ENCODE results near the gene POLR2E. TPM values are rescaled to one million over a fixed set of nuclear protein-coding genes. Genes with fewer than 3 reads are reported as not detected.

Gene POLR2E
- polyA plus RNA-seq, 3 donors, result 183 to 222 (median 195) TPM

DNA sequence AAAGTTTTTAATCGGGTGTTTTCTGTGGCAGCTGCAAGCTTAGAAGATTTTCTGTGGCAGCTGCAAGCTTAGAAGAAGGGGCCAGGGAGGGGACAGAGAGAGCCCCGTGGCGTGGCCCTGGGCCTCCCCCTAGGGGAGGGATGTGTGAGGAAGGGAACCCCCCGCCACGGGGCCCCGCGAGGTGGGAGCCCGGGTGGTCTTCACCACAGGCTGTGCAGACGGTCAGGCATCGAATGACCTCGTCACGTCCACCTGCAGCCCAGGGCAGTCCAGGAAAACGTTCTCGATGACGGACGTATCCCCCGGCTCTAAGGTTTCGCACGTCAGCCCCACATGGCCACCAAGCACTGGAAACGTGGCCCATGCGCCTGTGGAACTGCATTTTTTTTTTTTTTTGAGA is 8.6 kb downstream of the POLR2E start:
- peaks cover 0 to 5% (median 0%) of the 10 kb centered on the region in 3 donors for H3K27me3 Mint-ChIP-seq (ENCODE audit: low read depth in 3 of 3)
- Histone ChIP-seq H3K9me3 (replicated peaks in 1 of 2; ENCODE audit: control insufficient read depth in 1 of 2, insufficient read depth in 1 of 2, low read length in 2 of 2) (no peaks in the 10 kb centered on the region), H3K27me3 (ENCODE audit: control insufficient read depth in 2 of 2, insufficient read depth in 2 of 2, low read length in 2 of 2) (no peaks in the 10 kb centered on the region), H3K27ac (ENCODE audit: low read depth in 1 of 2, low read length in 2 of 2) (peak overlapping the region; percentile 95 to 97), H3K36me3 (replicated peaks in 1 of 2; ENCODE audit: control insufficient read depth in 1 of 2, insufficient read depth in 2 of 2, low read length in 2 of 2) (peaks cover 72 to 74% of the 10 kb centered on the region in 2 donors), H3K9ac (ENCODE audit: insufficient read depth, low read length, poor library complexity, severe bottlenecking) (peak overlapping the region; percentile 77), H3K79me2 (ENCODE audit: insufficient read depth, low read length) (peaks cover 61% of the 10 kb centered on the region), H3K4me3 (replicated peaks in 1 of 3; ENCODE audit: low read depth in 2 of 3, low read length in 3 of 3) (peak overlapping the region in 1 of 3 experiments; percentile 18), H2AFZ (ENCODE audit: insufficient read depth, low read depth, low read length, poor library complexity, severe bottlenecking) (no peak overlapping the region), H3K4me2 (replicated peaks; ENCODE audit: extremely low read depth, low read length, poor library complexity, severe bottlenecking) (no peak overlapping the region), H3K4me1 (ENCODE audit: control insufficient read depth in 1 of 2, insufficient read depth in 2 of 2, low read length in 2 of 2) (peaks cover 67 to 89% of the 10 kb centered on the region in 2 donors), H4K20me1 (ENCODE audit: insufficient read depth, low read length) (peaks cover 87% of the 10 kb centered on the region)
- WGBS (ENCODE audit: insufficient coverage), result 82% methylated on average over 15 of the region's 21 CpGs
- no peak overlapping the region for H3K4me3 Mint-ChIP-seq
- peak overlapping the region; percentile 97 to 99 (median 98) for H3K27ac Mint-ChIP-seq
- H3K36me3 Mint-ChIP-seq, result peaks cover 41 to 70% of the 10 kb centered on the region in 2 donors
- peaks cover 65% of the 10 kb centered on the region for H3K4me1 Mint-ChIP-seq
- TF ChIP-seq, protein P1, sequence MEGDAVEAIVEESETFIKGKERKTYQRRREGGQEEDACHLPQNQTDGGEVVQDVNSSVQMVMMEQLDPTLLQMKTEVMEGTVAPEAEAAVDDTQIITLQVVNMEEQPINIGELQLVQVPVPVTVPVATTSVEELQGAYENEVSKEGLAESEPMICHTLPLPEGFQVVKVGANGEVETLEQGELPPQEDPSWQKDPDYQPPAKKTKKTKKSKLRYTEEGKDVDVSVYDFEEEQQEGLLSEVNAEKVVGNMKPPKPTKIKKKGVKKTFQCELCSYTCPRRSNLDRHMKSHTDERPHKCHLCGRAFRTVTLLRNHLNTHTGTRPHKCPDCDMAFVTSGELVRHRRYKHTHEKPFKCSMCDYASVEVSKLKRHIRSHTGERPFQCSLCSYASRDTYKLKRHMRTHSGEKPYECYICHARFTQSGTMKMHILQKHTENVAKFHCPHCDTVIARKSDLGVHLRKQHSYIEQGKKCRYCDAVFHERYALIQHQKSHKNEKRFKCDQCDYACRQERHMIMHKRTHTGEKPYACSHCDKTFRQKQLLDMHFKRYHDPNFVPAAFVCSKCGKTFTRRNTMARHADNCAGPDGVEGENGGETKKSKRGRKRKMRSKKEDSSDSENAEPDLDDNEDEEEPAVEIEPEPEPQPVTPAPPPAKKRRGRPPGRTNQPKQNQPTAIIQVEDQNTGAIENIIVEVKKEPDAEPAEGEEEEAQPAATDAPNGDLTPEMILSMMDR (IDR thresholded peaks at IDR 0.05), result no peak
- H3K9me3 Mint-ChIP-seq, result no peaks in the 10 kb centered on the region
- no peak for DNase-seq
- intact Hi-C loops (cut with micrococcal nuclease), result loop anchor here (2.0 kb wide), 2 partner anchors 14 to 16 kb away; partner anchors contain the start of gene GPX4 (in 1 of the 2)

DNA sequence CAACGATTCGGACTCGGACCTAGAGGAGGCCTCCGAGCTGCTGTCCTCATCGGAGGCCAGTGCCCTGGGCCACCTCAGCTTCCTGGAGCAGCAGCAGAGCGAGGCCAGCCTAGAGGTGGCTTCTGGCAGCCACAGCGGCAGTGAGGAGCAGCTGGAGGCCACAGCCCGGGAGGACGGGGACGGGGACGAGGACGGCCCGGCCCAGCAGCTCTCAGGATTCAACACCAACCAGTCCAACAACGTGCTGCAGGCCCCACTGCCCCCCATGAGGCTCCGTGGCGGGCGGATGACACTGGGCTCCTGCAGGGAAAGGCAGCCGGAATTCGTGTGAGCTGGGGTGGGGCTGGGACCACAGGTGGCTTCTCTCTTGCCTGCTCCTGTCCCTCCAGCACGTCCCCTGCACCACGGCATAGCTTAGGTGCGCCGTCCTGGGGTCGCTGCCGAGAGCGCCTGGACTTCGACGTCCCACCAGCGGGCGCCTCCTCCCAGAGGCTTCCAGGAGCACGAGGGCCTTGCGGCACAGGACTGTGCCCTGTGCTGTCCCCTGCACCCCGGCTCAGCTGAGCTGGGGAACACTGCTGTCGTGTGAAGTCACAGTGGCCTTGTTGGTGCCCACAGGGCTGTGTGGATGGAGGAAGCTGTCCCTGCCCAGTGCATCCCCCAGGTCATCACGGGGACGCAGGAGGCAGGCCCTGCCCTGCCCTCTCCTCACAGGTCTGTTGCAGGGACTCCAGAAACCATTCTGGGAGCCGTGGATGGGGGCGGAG is 9.3 kb downstream of the POLR2E start:
- H3K9me3 ChIP-seq (replicated peaks in 1 of 2; ENCODE audit: control insufficient read depth in 1 of 2, insufficient read depth in 1 of 2, low read length in 2 of 2), result no peaks in the 10 kb centered on the region
- peak overlapping the region; percentile 74 to 99 (median 88) for H3K27ac Mint-ChIP-seq
- no peak overlapping the region for H2AFZ ChIP-seq (ENCODE audit: insufficient read depth, low read depth, low read length, poor library complexity, severe bottlenecking)
- H3K4me1 ChIP-seq (ENCODE audit: control insufficient read depth in 1 of 2, insufficient read depth in 2 of 2, low read length in 2 of 2), result peaks cover 73 to 95% of the 10 kb centered on the region in 2 donors
- no peak overlapping the region for H3K4me3 ChIP-seq (replicated peaks in 1 of 3; ENCODE audit: low read depth in 2 of 3, low read length in 3 of 3)
- peaks cover 88% of the 10 kb centered on the region for H4K20me1 ChIP-seq (ENCODE audit: insufficient read depth, low read length)
- H3K4me3 Mint-ChIP-seq, result no peak overlapping the region
- peaks cover 74% of the 10 kb centered on the region in 2 donors for H3K36me3 ChIP-seq (replicated peaks in 1 of 2; ENCODE audit: control insufficient read depth in 1 of 2, insufficient read depth in 2 of 2, low read length in 2 of 2)
- no peak for DNase-seq
- H3K9ac ChIP-seq (ENCODE audit: insufficient read depth, low read length, poor library complexity, severe bottlenecking), result no peak overlapping the region
- peak overlapping the region; percentile 95 to 97 for H3K27ac ChIP-seq (ENCODE audit: low read depth in 1 of 2, low read length in 2 of 2)
- no peak overlapping the region for H3K4me2 ChIP-seq (replicated peaks; ENCODE audit: extremely low read depth, low read length, poor library complexity, severe bottlenecking)
- intact Hi-C loops (cut with micrococcal nuclease), result loop anchor here (2.0 kb wide), 2 partner anchors 13 to 17 kb away; partner anchors contain the start of gene GPX4 (in 1 of the 2)
- peaks cover 70% of the 10 kb centered on the region for H3K4me1 Mint-ChIP-seq
- H3K79me2 ChIP-seq (ENCODE audit: insufficient read depth, low read length), result peaks cover 62% of the 10 kb centered on the region
- no peaks in the 10 kb centered on the region for H3K27me3 ChIP-seq (ENCODE audit: control insufficient read depth in 2 of 2, insufficient read depth in 2 of 2, low read length in 2 of 2)
- H3K9me3 Mint-ChIP-seq, result no peaks in the 10 kb centered on the region
- 85% methylated on average over 23 of the region's 38 CpGs for WGBS (ENCODE audit: insufficient coverage)
- H3K27me3 Mint-ChIP-seq (ENCODE audit: low read depth in 3 of 3), result peaks cover 0 to 5% (median 0%) of the 10 kb centered on the region in 3 donors
- peaks cover 41 to 72% of the 10 kb centered on the region in 2 donors for H3K36me3 Mint-ChIP-seq
- TF ChIP-seq, protein P1 (IDR thresholded peaks at IDR 0.05), result no peak
